Immature natural killer cell (primary cell): Measurements from ENCODE around the gene PGK1. TPM values are rescaled to one million over a fixed set of nuclear protein-coding genes. Genes with fewer than 3 reads are reported as not detected.
"Not testable (repeated sequence)": the region's sequence is repeated elsewhere in the genome, so short reads cannot be mapped to it uniquely, and the experiment has no call there.

ENCODE experiments used
- DNase-seq, 3 donors: peaks; one replicate each; pipeline ENCODE4 v3.0.0; 2022; ENCODE audit warnings: mixed read lengths in 1 of 3
- H3K27ac Mint-ChIP-seq, 6 donors: one replicate each; pipeline ENCODE4 v1.8.0; 2020; ENCODE audit warnings: mixed read lengths in 6 of 6, mild to moderate bottlenecking in 5 of 6, inconsistent platforms in 4 of 6, moderate library complexity in 3 of 6
- H3K27me3 Mint-ChIP-seq, 3 donors: one replicate each; pipeline ENCODE4 v1.8.0; 2020 to 2021; ENCODE audit warnings: low read depth in 3 of 3, mild to moderate bottlenecking in 3 of 3, mixed read lengths in 3 of 3, moderate library complexity in 3 of 3, inconsistent platforms in 1 of 3
- H3K36me3 Mint-ChIP-seq, 3 donors: one replicate each; pipeline ENCODE4 v1.8.0; 2020; ENCODE audit warnings: mixed read lengths in 3 of 3, inconsistent platforms in 2 of 3, mild to moderate bottlenecking in 2 of 3
- H3K4me1 Mint-ChIP-seq, 2 donors: one replicate each; pipeline ENCODE4 v1.8.0; 2020; ENCODE audit warnings: inconsistent platforms in 2 of 2, mild to moderate bottlenecking in 2 of 2, mixed read lengths in 2 of 2, moderate library complexity in 1 of 2
- H3K4me3 Mint-ChIP-seq, 5 donors: one replicate each; pipeline ENCODE4 v1.8.0; 2020; ENCODE audit warnings: mild to moderate bottlenecking in 5 of 5, mixed read lengths in 5 of 5, inconsistent platforms in 3 of 5, moderate library complexity in 3 of 5
- H3K9me3 Mint-ChIP-seq, 6 donors: one replicate each; pipeline ENCODE4 v1.8.0; 2020; ENCODE audit warnings: mild to moderate bottlenecking in 6 of 6, mixed read lengths in 6 of 6, inconsistent platforms in 4 of 6, moderate library complexity in 3 of 6
- polyA plus RNA-seq, 3 donors: library from polyadenylated mRNA; unstranded; fragments of 300-500 nt; fragmentation: Illumina TruSeq; gene quantifications; one replicate each; pipeline ENCODE4 v1.2.3, GENCODE V29; 2021

PGK1 gene
- 100 to 1,000 TPM; 383 to 645 (median 581) TPM for polyA plus RNA-seq

- peak within 1 kb of the TSS; percentile 87 to 97 (median 92) for H3K27ac Mint-ChIP-seq
- peaks cover 47 to 51% of the 10 kb centered on the region in 2 donors for H3K4me1 Mint-ChIP-seq
- peaks cover 7 to 17% (median 11%) of the 10 kb centered on the region in 3 donors for H3K27me3 Mint-ChIP-seq
- peak; percentile 93 to 95 (median 94) for DNase-seq
- no peaks in the 10 kb centered on the region for H3K9me3 Mint-ChIP-seq
- peak within 1 kb of the TSS; percentile 74 to 97 (median 86) for H3K4me3 Mint-ChIP-seq
- H3K36me3 Mint-ChIP-seq: no peaks in the 10 kb centered on the region
These were observed at the start of gene PGK1 for GRCh38 chrX:78103623-78104446. PGK1 (plus strand) TSS chrX:78104248; CDS start chrX:78104341, 93 bp downstream.

DNA sequence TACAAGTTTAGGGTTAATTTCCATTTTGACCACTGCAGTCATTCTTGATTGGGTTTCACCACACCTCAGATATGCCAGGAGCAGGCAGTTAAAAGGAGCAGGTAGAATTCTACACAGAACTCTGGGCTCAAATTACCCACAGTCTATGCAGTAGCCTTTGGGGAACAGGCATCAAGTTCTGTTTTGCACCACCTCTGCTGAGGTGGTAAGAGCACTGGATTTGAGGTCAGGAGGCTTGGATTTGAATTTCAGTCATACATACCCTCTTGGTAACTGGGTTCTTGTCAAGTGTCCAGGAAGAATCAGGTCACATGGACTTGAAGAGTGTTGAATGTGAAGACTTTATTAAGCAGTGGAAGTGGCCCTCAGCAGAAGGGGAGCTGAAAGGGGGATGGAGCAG, 40.4 kb upstream of the PGK1 start:
- H3K27me3 Mint-ChIP-seq: no peaks in the 10 kb centered on the region
- H3K4me3 Mint-ChIP-seq: no peak overlapping the region
- no peaks in the 10 kb centered on the region for H3K36me3 Mint-ChIP-seq
- no peak overlapping the region for H3K27ac Mint-ChIP-seq
- peaks cover 5 to 7% of the 10 kb centered on the region in 2 donors for H3K4me1 Mint-ChIP-seq
- DNase-seq: no peak
- H3K9me3 Mint-ChIP-seq: no peaks in the 10 kb centered on the region

GRCh38 chrX:78064152-78064551, 39.9 kb upstream of the PGK1 start:
- no peak overlapping the region for H3K27ac Mint-ChIP-seq
- no peak overlapping the region for H3K4me3 Mint-ChIP-seq
- no peak for DNase-seq
- peaks cover 5 to 7% of the 10 kb centered on the region in 2 donors for H3K4me1 Mint-ChIP-seq
- no peaks in the 10 kb centered on the region for H3K36me3 Mint-ChIP-seq
- H3K27me3 Mint-ChIP-seq: no peaks in the 10 kb centered on the region
- no peaks in the 10 kb centered on the region for H3K9me3 Mint-ChIP-seq

GRCh38 chrX:78064698-78065601, 39.1 kb upstream of the PGK1 start:
- not testable (repeated sequence) for H3K4me3 Mint-ChIP-seq, H3K9me3 Mint-ChIP-seq, H3K36me3 Mint-ChIP-seq, H3K27me3 Mint-ChIP-seq, H3K4me1 Mint-ChIP-seq
- peak; percentile 25 to 30 (median 27) for DNase-seq
- peak overlapping the region in 5 of 6 donors; percentile 13 to 69 (median 32) for H3K27ac Mint-ChIP-seq

- no peak for DNase-seq
- H3K27me3 Mint-ChIP-seq: peaks cover 0 to 1% (median 0%) of the 10 kb centered on the region in 3 donors
- no peaks in the 10 kb centered on the region for H3K36me3 Mint-ChIP-seq
- no peaks in the 10 kb centered on the region for H3K9me3 Mint-ChIP-seq
- H3K27ac Mint-ChIP-seq: no peak overlapping the region
- H3K4me3 Mint-ChIP-seq: no peak overlapping the region
- peaks cover 5 to 7% of the 10 kb centered on the region in 2 donors for H3K4me1 Mint-ChIP-seq
These were observed 37.9 kb upstream of the PGK1 start for GRCh38 chrX:78066110-78066509.

DNA sequence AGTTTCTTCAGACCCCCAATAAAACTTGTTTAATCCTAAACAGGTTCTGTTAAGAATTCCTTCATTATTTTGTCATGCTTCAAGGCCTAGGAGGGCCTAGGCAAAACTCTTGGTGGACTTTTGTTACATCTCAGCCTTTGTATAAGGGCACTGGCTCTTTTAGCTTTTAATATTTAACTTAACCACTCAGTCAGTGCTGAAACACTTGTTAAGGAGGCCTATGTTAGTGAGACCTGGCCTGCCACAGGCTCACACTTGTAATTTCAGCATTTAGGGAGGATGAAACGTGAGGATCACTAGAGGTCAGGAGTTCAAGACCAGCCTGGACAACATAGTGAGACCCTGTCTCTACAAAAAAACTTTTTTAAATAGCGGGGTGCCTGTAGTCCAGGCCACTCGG, 32.7 kb upstream of the PGK1 start:
- H3K9me3 Mint-ChIP-seq: peaks cover 0 to 9% (median 2%) of the 10 kb centered on the region in 6 donors
- peaks cover 0 to 4% (median 0%) of the 10 kb centered on the region in 3 donors for H3K36me3 Mint-ChIP-seq
- no peak for DNase-seq
- peak overlapping the region in 3 of 6 donors; percentile 8 to 59 (median 21) for H3K27ac Mint-ChIP-seq
- H3K27me3 Mint-ChIP-seq: peaks cover 3 to 9% (median 5%) of the 10 kb centered on the region in 3 donors
- H3K4me1 Mint-ChIP-seq: peaks cover 14 to 18% of the 10 kb centered on the region in 2 donors
- H3K4me3 Mint-ChIP-seq: no peak overlapping the region

- not testable (repeated sequence) for H3K27me3 Mint-ChIP-seq, H3K36me3 Mint-ChIP-seq
- H3K4me3 Mint-ChIP-seq: peak overlapping the region; percentile 28 to 74 (median 65)
- peaks cover 14 to 18% of the 10 kb centered on the region in 2 donors for H3K4me1 Mint-ChIP-seq
- peak; percentile 73 to 80 (median 79) for DNase-seq
- peak overlapping the region; percentile 67 to 91 (median 88) for H3K27ac Mint-ChIP-seq
- peaks cover 0 to 12% (median 2%) of the 10 kb centered on the region in 6 donors for H3K9me3 Mint-ChIP-seq
These were observed 30.6 kb upstream of the PGK1 start for GRCh38 chrX:78073147-78074077.

GRCh38 chrX:78074088-78074487, 30.0 kb upstream of the PGK1 start:
- Mint-ChIP-seq H3K9me3 (peaks cover 0 to 12% (median 2%) of the 10 kb centered on the region in 6 donors), H3K4me1 (peaks cover 14 to 18% of the 10 kb centered on the region in 2 donors), H3K4me3 (no peak overlapping the region), H3K36me3 (peaks cover 0 to 4% (median 0%) of the 10 kb centered on the region in 3 donors), H3K27ac (peak overlapping the region in 5 of 6 donors; percentile 79 to 91 (median 86)), H3K27me3 (peaks cover 5 to 9% (median 6%) of the 10 kb centered on the region in 3 donors)
- DNase-seq: no peak

DNA sequence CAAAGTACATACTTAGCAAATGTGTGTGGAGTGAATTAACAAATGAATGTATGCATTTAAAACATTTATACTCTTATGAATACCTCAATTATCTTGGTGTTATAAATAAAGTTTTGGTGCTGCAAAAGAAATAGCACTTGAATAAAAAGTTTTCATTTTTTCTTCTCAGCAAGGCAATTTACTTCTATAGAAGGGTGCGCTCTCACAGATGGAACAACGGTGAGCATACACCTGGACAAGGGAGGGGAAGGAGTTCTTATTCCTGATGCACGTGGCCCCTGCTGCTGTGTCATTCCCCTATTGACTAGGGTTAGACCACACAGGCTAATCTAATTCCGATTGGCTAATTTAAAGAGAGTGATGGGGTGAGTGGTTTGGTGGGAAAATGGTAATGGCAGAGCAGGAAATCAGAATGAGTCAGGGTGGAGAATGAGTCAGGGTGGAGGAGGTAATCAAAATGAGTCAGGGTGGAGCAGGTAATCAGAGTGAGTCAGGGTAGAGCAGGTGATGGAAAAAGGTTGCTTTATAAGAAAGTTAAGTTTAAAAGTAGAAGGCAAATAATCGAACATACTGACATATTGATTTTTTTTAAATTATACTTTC, 28.2 kb upstream of the PGK1 start:
- H3K36me3 Mint-ChIP-seq: peaks cover 0 to 4% (median 0%) of the 10 kb centered on the region in 3 donors
- H3K4me1 Mint-ChIP-seq: peaks cover 14 to 18% of the 10 kb centered on the region in 2 donors
- peaks cover 6 to 8% (median 7%) of the 10 kb centered on the region in 3 donors for H3K27me3 Mint-ChIP-seq
- H3K27ac Mint-ChIP-seq: no peak overlapping the region
- H3K4me3 Mint-ChIP-seq: no peak overlapping the region
- peaks cover 0 to 12% (median 2%) of the 10 kb centered on the region in 6 donors for H3K9me3 Mint-ChIP-seq
- DNase-seq: no peak

- not testable (repeated sequence) for H3K27me3 Mint-ChIP-seq, H3K36me3 Mint-ChIP-seq, H3K4me3 Mint-ChIP-seq, H3K9me3 Mint-ChIP-seq, DNase-seq, H3K4me1 Mint-ChIP-seq, H3K27ac Mint-ChIP-seq
These were observed 22.6 kb upstream of the PGK1 start for GRCh38 chrX:78081413-78081812.

DNA sequence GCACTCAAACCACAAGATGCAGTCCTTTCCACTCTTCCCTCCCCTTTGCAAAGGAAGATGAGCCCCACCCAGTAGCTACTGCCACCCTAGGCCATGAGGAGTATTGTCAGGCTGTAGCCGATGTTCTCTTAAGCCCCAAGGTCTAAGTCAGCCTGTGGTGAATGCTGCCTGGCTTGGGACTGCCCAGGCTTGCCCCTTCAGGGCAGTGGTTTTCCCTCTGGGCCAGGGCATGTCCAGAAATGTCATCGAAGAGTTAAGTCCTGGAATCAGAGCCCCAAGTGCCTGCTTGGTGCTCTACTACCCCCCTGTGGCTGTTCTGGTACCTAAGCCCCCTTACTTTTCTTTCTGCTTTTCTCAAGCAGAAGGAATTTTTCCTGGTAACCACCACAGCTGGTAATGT, 11.8 kb upstream of the PGK1 start:
- peak overlapping the region in 1 of 5 donors; percentile 30 for H3K4me3 Mint-ChIP-seq
- H3K27ac Mint-ChIP-seq: peak overlapping the region in 1 of 6 donors; percentile 14
- H3K9me3 Mint-ChIP-seq: peaks cover 0 to 3% (median 0%) of the 10 kb centered on the region in 6 donors

DNA sequence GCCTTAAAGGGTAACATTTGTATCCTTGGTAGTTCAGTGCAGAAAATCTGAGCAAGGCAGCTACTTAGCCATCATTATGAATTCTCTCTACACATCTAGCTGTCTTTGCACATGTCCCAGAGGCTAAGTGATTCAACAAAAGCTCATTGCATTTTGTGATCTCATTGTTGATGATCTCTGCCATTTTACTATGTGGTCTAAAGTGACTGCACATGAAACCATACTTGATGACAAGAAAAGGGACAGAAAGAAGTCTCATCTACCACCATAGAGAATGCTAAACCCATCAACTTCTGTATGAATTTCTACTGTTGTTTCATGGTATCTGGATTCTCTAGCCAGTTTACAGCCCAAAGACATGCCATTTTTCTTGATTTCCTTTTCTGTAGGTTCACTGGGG, 5.9 kb upstream of the PGK1 start:
- Mint-ChIP-seq H3K27ac (no peak overlapping the region), H3K9me3 (no peaks in the 10 kb centered on the region), H3K27me3 (peaks cover 1 to 6% (median 2%) of the 10 kb centered on the region in 3 donors), H3K4me3 (no peak overlapping the region), H3K4me1 (peaks cover 3 to 5% of the 10 kb centered on the region in 2 donors), H3K36me3 (no peaks in the 10 kb centered on the region)
- DNase-seq: no peak

More for the DNA sequence above, 11.8 kb upstream of the PGK1 start:
- Mint-ChIP-seq H3K36me3 (no peaks in the 10 kb centered on the region), H3K4me1 (no peaks in the 10 kb centered on the region), H3K27me3 (peaks cover 0 to 6% (median 4%) of the 10 kb centered on the region in 3 donors)
- peak in 1 of 3 donors; percentile 13 for DNase-seq
